ENCODE results near the gene DMRT3. TPM values are rescaled to one million over a fixed set of nuclear protein-coding genes. Genes with fewer than 3 reads are reported as not detected.
"Not testable (repeated sequence)": the region's sequence is repeated elsewhere in the genome, so short reads cannot be mapped to it uniquely, and the experiment has no call there.

Gene DMRT3
- total and polyA plus RNA-seq, 2 donors, result 0.05 to 0.21 TPM

GRCh38 chr9:994005-994404 is 17.6 kb downstream of the DMRT3 start:
- Histone ChIP-seq H3K27me3 (ENCODE audit: control insufficient read depth in 2 of 2, insufficient read depth in 1 of 2, low read length in 1 of 2) (peaks cover 2% of the 10 kb centered on the region in 2 donors), H3K9me3 (ENCODE audit: control insufficient read depth in 2 of 2, insufficient read depth in 1 of 2, low read length in 1 of 2) (peaks cover 2 to 12% of the 10 kb centered on the region in 2 donors), H3K36me3 (ENCODE audit: control insufficient read depth in 2 of 2, insufficient read depth in 2 of 2, low read length in 1 of 2) (no peaks in the 10 kb centered on the region), H3K27ac (ENCODE audit: low read depth in 1 of 2, low read length in 1 of 2) (no peak overlapping the region), H3K4me3 (ENCODE audit: low read length in 2 of 2) (no peak overlapping the region), H3K4me1 (ENCODE audit: control insufficient read depth in 2 of 2, insufficient read depth in 2 of 2, low read length in 2 of 2) (no peaks in the 10 kb centered on the region)
- DNase-seq (ENCODE audit: low read depth in 6 of 9, low spot score in 9 of 9), result no peak
- 54% methylated on average over 4 of the region's 4 CpGs for WGBS

- no peak overlapping the region for H3K27ac ChIP-seq (ENCODE audit: low read depth in 1 of 2, low read length in 1 of 2)
- peaks cover 2 to 13% of the 10 kb centered on the region in 2 donors for H3K9me3 ChIP-seq (ENCODE audit: control insufficient read depth in 2 of 2, insufficient read depth in 1 of 2, low read length in 1 of 2)
- 95% methylated on average over 4 of the region's 4 CpGs for WGBS
- no peak for DNase-seq (ENCODE audit: low read depth in 6 of 9, low spot score in 9 of 9)
- no peaks in the 10 kb centered on the region for H3K36me3 ChIP-seq (ENCODE audit: control insufficient read depth in 2 of 2, insufficient read depth in 2 of 2, low read length in 1 of 2)
- peaks cover 0 to 2% of the 10 kb centered on the region in 2 donors for H3K27me3 ChIP-seq (ENCODE audit: control insufficient read depth in 2 of 2, insufficient read depth in 1 of 2, low read length in 1 of 2)
- no peaks in the 10 kb centered on the region for H3K4me1 ChIP-seq (ENCODE audit: control insufficient read depth in 2 of 2, insufficient read depth in 2 of 2, low read length in 2 of 2)
- no peak overlapping the region for H3K4me3 ChIP-seq (ENCODE audit: low read length in 2 of 2)
Observed at GRCh38 chr9:995192-995591, 18.7 kb downstream of the DMRT3 start.

GRCh38 chr9:995781-996180 is 19.3 kb downstream of the DMRT3 start:
- Histone ChIP-seq H3K4me1 (ENCODE audit: control insufficient read depth in 2 of 2, insufficient read depth in 2 of 2, low read length in 2 of 2) (no peaks in the 10 kb centered on the region), H3K27ac (ENCODE audit: low read depth in 1 of 2, low read length in 1 of 2) (no peak overlapping the region), H3K27me3 (ENCODE audit: control insufficient read depth in 2 of 2, insufficient read depth in 1 of 2, low read length in 1 of 2) (no peaks in the 10 kb centered on the region), H3K4me3 (ENCODE audit: low read length in 2 of 2) (no peak overlapping the region), H3K36me3 (ENCODE audit: control insufficient read depth in 2 of 2, insufficient read depth in 2 of 2, low read length in 1 of 2) (no peaks in the 10 kb centered on the region), H3K9me3 (ENCODE audit: control insufficient read depth in 2 of 2, insufficient read depth in 1 of 2, low read length in 1 of 2) (peaks cover 2 to 13% of the 10 kb centered on the region in 2 donors)
- 71% methylated on average over 3 of the region's 3 CpGs for WGBS
- DNase-seq (ENCODE audit: low read depth in 6 of 9, low spot score in 9 of 9), result no peak

- H3K9me3 ChIP-seq (ENCODE audit: control insufficient read depth in 2 of 2, insufficient read depth in 1 of 2, low read length in 1 of 2), result peaks cover 2 to 13% of the 10 kb centered on the region in 2 donors
- 77% methylated on average over 24 of the region's 55 CpGs for WGBS
- not testable (repeated sequence) for H3K27ac ChIP-seq (ENCODE audit: low read depth in 1 of 2, low read length in 1 of 2); H3K27me3 ChIP-seq (ENCODE audit: control insufficient read depth in 2 of 2, insufficient read depth in 1 of 2, low read length in 1 of 2); DNase-seq (ENCODE audit: low read depth in 6 of 9, low spot score in 9 of 9); H3K4me1 ChIP-seq (ENCODE audit: control insufficient read depth in 2 of 2, insufficient read depth in 2 of 2, low read length in 2 of 2); H3K4me3 ChIP-seq (ENCODE audit: low read length in 2 of 2); H3K36me3 ChIP-seq (ENCODE audit: control insufficient read depth in 2 of 2, insufficient read depth in 2 of 2, low read length in 1 of 2)
Observed at GRCh38 chr9:998299-999110, 22.1 kb downstream of the DMRT3 start.

GRCh38 chr9:1001838-1002237 is 25.4 kb downstream of the DMRT3 start:
- Histone ChIP-seq H3K27me3 (ENCODE audit: control insufficient read depth in 2 of 2, insufficient read depth in 1 of 2, low read length in 1 of 2) (no peaks in the 10 kb centered on the region), H3K36me3 (ENCODE audit: control insufficient read depth in 2 of 2, insufficient read depth in 2 of 2, low read length in 1 of 2) (no peaks in the 10 kb centered on the region), H3K4me3 (ENCODE audit: low read length in 2 of 2) (no peak overlapping the region), H3K9me3 (ENCODE audit: control insufficient read depth in 2 of 2, insufficient read depth in 1 of 2, low read length in 1 of 2) (peaks cover 2 to 13% of the 10 kb centered on the region in 2 donors), H3K27ac (ENCODE audit: low read depth in 1 of 2, low read length in 1 of 2) (no peak overlapping the region), H3K4me1 (ENCODE audit: control insufficient read depth in 2 of 2, insufficient read depth in 2 of 2, low read length in 2 of 2) (no peaks in the 10 kb centered on the region)
- 96% methylated on average over 4 of the region's 4 CpGs for WGBS
- DNase-seq (ENCODE audit: low read depth in 6 of 9, low spot score in 9 of 9), result no peak

- peaks cover 2 to 13% of the 10 kb centered on the region in 2 donors for H3K9me3 ChIP-seq (ENCODE audit: control insufficient read depth in 2 of 2, insufficient read depth in 1 of 2, low read length in 1 of 2)
- no peak overlapping the region for H3K27ac ChIP-seq (ENCODE audit: low read depth in 1 of 2, low read length in 1 of 2)
- no peaks in the 10 kb centered on the region for H3K4me1 ChIP-seq (ENCODE audit: control insufficient read depth in 2 of 2, insufficient read depth in 2 of 2, low read length in 2 of 2)
- no peak overlapping the region for H3K4me3 ChIP-seq (ENCODE audit: low read length in 2 of 2)
- WGBS, result 91% methylated on average over 2 of the region's 2 CpGs
- DNase-seq (ENCODE audit: low read depth in 6 of 9, low spot score in 9 of 9), result no peak
- no peaks in the 10 kb centered on the region for H3K36me3 ChIP-seq (ENCODE audit: control insufficient read depth in 2 of 2, insufficient read depth in 2 of 2, low read length in 1 of 2)
- H3K27me3 ChIP-seq (ENCODE audit: control insufficient read depth in 2 of 2, insufficient read depth in 1 of 2, low read length in 1 of 2), result no peaks in the 10 kb centered on the region
Observed at GRCh38 chr9:1002678-1003077, 26.2 kb downstream of the DMRT3 start.

- no peaks in the 10 kb centered on the region for H3K4me1 ChIP-seq (ENCODE audit: control insufficient read depth in 2 of 2, insufficient read depth in 2 of 2, low read length in 2 of 2)
- 65% methylated on average over 10 of the region's 10 CpGs for WGBS
- no peaks in the 10 kb centered on the region for H3K9me3 ChIP-seq (ENCODE audit: control insufficient read depth in 2 of 2, insufficient read depth in 1 of 2, low read length in 1 of 2)
- no peak overlapping the region for H3K27ac ChIP-seq (ENCODE audit: low read depth in 1 of 2, low read length in 1 of 2)
- peak in 4 of 9 donors; percentile 8 to 37 (median 12) for DNase-seq (ENCODE audit: low read depth in 6 of 9, low spot score in 9 of 9)
- H3K27me3 ChIP-seq (ENCODE audit: control insufficient read depth in 2 of 2, insufficient read depth in 1 of 2, low read length in 1 of 2), result no peaks in the 10 kb centered on the region
- no peaks in the 10 kb centered on the region for H3K36me3 ChIP-seq (ENCODE audit: control insufficient read depth in 2 of 2, insufficient read depth in 2 of 2, low read length in 1 of 2)
- no peak overlapping the region for H3K4me3 ChIP-seq (ENCODE audit: low read length in 2 of 2)
Observed at GRCh38 chr9:1005043-1005667, 28.7 kb downstream of the DMRT3 start.

GRCh38 chr9:1007312-1007711 is 30.9 kb downstream of the DMRT3 start:
- no peak for DNase-seq (ENCODE audit: low read depth in 6 of 9, low spot score in 9 of 9)
- 95% methylated on average over 3 of the region's 3 CpGs for WGBS
- no peaks in the 10 kb centered on the region for H3K4me1 ChIP-seq (ENCODE audit: control insufficient read depth in 2 of 2, insufficient read depth in 2 of 2, low read length in 2 of 2)

GRCh38 chr9:1008216-1008615 is 31.8 kb downstream of the DMRT3 start:
- Histone ChIP-seq H3K36me3 (ENCODE audit: control insufficient read depth in 2 of 2, insufficient read depth in 2 of 2, low read length in 1 of 2) (no peaks in the 10 kb centered on the region), H3K9me3 (ENCODE audit: control insufficient read depth in 2 of 2, insufficient read depth in 1 of 2, low read length in 1 of 2) (no peaks in the 10 kb centered on the region), H3K27me3 (ENCODE audit: control insufficient read depth in 2 of 2, insufficient read depth in 1 of 2, low read length in 1 of 2) (no peaks in the 10 kb centered on the region), H3K4me1 (ENCODE audit: control insufficient read depth in 2 of 2, insufficient read depth in 2 of 2, low read length in 2 of 2) (no peaks in the 10 kb centered on the region), H3K27ac (ENCODE audit: low read depth in 1 of 2, low read length in 1 of 2) (no peak overlapping the region), H3K4me3 (ENCODE audit: low read length in 2 of 2) (no peak overlapping the region)
- no peak for DNase-seq (ENCODE audit: low read depth in 6 of 9, low spot score in 9 of 9)
- WGBS, result 91% methylated on average over 3 of the region's 3 CpGs

More at GRCh38 chr9:1007312-1007711, 30.9 kb downstream of the DMRT3 start:
- Histone ChIP-seq H3K36me3 (ENCODE audit: control insufficient read depth in 2 of 2, insufficient read depth in 2 of 2, low read length in 1 of 2) (no peaks in the 10 kb centered on the region), H3K4me3 (ENCODE audit: low read length in 2 of 2) (no peak overlapping the region), H3K27ac (ENCODE audit: low read depth in 1 of 2, low read length in 1 of 2) (no peak overlapping the region), H3K9me3 (ENCODE audit: control insufficient read depth in 2 of 2, insufficient read depth in 1 of 2, low read length in 1 of 2) (no peaks in the 10 kb centered on the region), H3K27me3 (ENCODE audit: control insufficient read depth in 2 of 2, insufficient read depth in 1 of 2, low read length in 1 of 2) (no peaks in the 10 kb centered on the region)
